GM12878 (cell line): ENCODE results near the gene CNTN2. TPM values are rescaled to one million over a fixed set of nuclear protein-coding genes. Genes with fewer than 3 reads are reported as not detected.

ENCODE experiments used
- ATAC-seq: fragments of 200-7000 bp; cut with Tn5 transposase; 3 replicates; pipeline ENCODE4 v1.9.1; 2020; ENCODE audit warnings: mild to moderate bottlenecking, moderate library complexity
- BruUV-seq: library from RNA; stranded (reverse); fragments of 400-500 nt; replicated peaks from 2 replicates; lab custom pipeline; 2021; lab: Mats Ljungman, UMichigan
- CTCF ChIA-PET: fragments of 300-600 bp; sonication (Branson Sonifier 250); formaldehyde crosslinking; extraction: SDS; loops from one replicate; lab custom pipeline; 2021; ENCODE audit warnings: inconsistent platforms; lab: Yijun Ruan, JAX
- POLR2A ChIA-PET: fragments of 350-600 bp; formaldehyde crosslinking; extraction: SDS; loops from one replicate; lab custom pipeline; 2021; ENCODE audit warnings: inconsistent platforms; lab: Charles Lee
- RAD21 ChIA-PET: fragments of 300-600 bp; sonication (Branson Sonifier 250); formaldehyde crosslinking; loops from one replicate; lab custom pipeline; 2023; ENCODE audit warnings: antibody characterized with exemption; ENCODE audit not compliant: unreplicated experiment; lab: Charles Lee
- SMC1A ChIA-PET: fragments of 300-600 bp; sonication (Branson Sonifier 250); formaldehyde crosslinking; loops from one replicate; lab custom pipeline; 2023; ENCODE audit not compliant: unreplicated experiment, uncharacterized antibody; lab: Charles Lee
- DNase-seq: peaks from one replicate; pipeline ENCODE4 v3.0.0-alpha.2; 2011; ENCODE audit warnings: low read depth, low spot score
- FAIRE-seq: peaks from 3 replicates; lab custom pipeline; 2011; peaks lifted over from hg19 to GRCh38; lab: Jason Lieb, UNC
- H2AFZ ChIP-seq: 2 replicates; pipeline ENCODE4 v1.6.0; 2011; ENCODE audit warnings: low read depth, low read length, control low read depth; ENCODE audit not compliant: control insufficient read depth
- H3K27ac ChIP-seq: 2 replicates; pipeline ENCODE4 v1.5.1; 2011; ENCODE audit warnings: control low read depth; ENCODE audit not compliant: control insufficient read depth, insufficient read depth
- H3K27me3 ChIP-seq, 2 experiments: replicated peaks in 1 of 2; 2 replicates each; pipeline versions ENCODE4 v1.6.0 to v1.6.1; 2011; ENCODE audit warnings: low read length in 1 of 2; ENCODE audit not compliant: control insufficient read depth in 2 of 2, insufficient read depth in 2 of 2
- H3K36me3 ChIP-seq, 2 experiments: 2 replicates each; pipeline ENCODE4 v1.5.1; 2011; ENCODE audit warnings: low read length in 1 of 2; ENCODE audit not compliant: control insufficient read depth in 2 of 2, insufficient read depth in 2 of 2
- H3K4me1 ChIP-seq: 2 replicates; pipeline ENCODE4 v1.6.1; 2011; ENCODE audit warnings: mild to moderate bottlenecking, low read length, moderate library complexity, mixed read lengths; ENCODE audit not compliant: control insufficient read depth, insufficient read depth
- H3K4me2 ChIP-seq: 2 replicates; pipeline ENCODE4 v1.6.0; 2011; ENCODE audit warnings: control low read depth; ENCODE audit not compliant: control insufficient read depth, insufficient read depth
- H3K4me3 ChIP-seq: fragments of 200-600 bp; sonication (generic); 2 replicates; pipeline ENCODE4 v1.5.1; 2016
- H3K79me2 ChIP-seq: 2 replicates; pipeline ENCODE4 v1.6.0; 2011; ENCODE audit warnings: low read length; ENCODE audit not compliant: control insufficient read depth, insufficient read depth
- H3K9ac ChIP-seq: 2 replicates; pipeline ENCODE4 v1.8.0; 2011; ENCODE audit warnings: low read length, control low read depth, mixed read lengths; ENCODE audit not compliant: control insufficient read depth, insufficient read depth
- H3K9me3 ChIP-seq: replicated peaks from 3 replicates; pipeline ENCODE4 v1.5.1; 2011; ENCODE audit warnings: mild to moderate bottlenecking, low read length; ENCODE audit not compliant: control insufficient read depth, insufficient read depth
- H4K20me1 ChIP-seq: 2 replicates; pipeline ENCODE4 v1.6.0; 2011; ENCODE audit not compliant: control insufficient read depth, insufficient read depth
- BACH1 ChIP-seq: fragments of 450-650 bp; IDR thresholded peaks from 2 replicates; pipeline ENCODE4 v1.6.1; 2017; ENCODE audit warnings: mild to moderate bottlenecking, borderline replicate concordance
- REST ChIP-seq: IDR thresholded peaks from 2 replicates; pipeline ENCODE4 v1.6.1; 2012; ENCODE audit warnings: mild to moderate bottlenecking, low read depth, low read length
- WGBS: methylation state at CpG from one replicate; pipeline ENCODE4 v1.1.6; 2016; ENCODE audit warnings: low lambda C conversion rate; ENCODE audit not compliant: insufficient replicate concordance, insufficient coverage; ENCODE audit errors: missing lambda C conversion rate; 5-methylcytosine and 5-hydroxymethylcytosine counted together
- in situ Hi-C: fragments of 300-500 bp; cut with MboI; formaldehyde crosslinking; loops from 9 replicates; pipeline ENCODE4 v1.14.3; 2018; ENCODE audit warnings: mixed read lengths
- intact Hi-C: fragments of 100-400 bp; cut with micrococcal nuclease; formaldehyde crosslinking; loops from one replicate; pipeline ENCODE4 v1.14.2; 2022; ENCODE audit not compliant: unreplicated experiment
- polyA plus RNA-seq, 11 experiments: library from polyadenylated mRNA; depleted of rRNA in 4 of 11; unstranded in 6 of 11; stranded (reverse) in 5 of 11; fragments of >200 nt; fragmentation: Nextera tagmentation in 4 of 11; fragmentation: Illumina TruSeq in 1 of 11; extraction: Ambion mirVana in 4 of 11; extraction: Trizol in 1 of 11; gene quantifications; 1 replicate in 1 of 11; 2 replicates in 10 of 11; pipeline versions ENCODE4 v1.2.1 to v1.2.3, GENCODE V29; 2011 to 2016; ENCODE audit warnings: inconsistent platforms in 2 of 11, missing spikeins in 2 of 11, low read depth in 1 of 11
- total RNA-seq, 4 experiments: library from RNA; depleted of rRNA in 3 of 4; stranded (reverse); fragments of >200 nt in 3 of 4; fragmentation: Illumina TruSeq in 1 of 4; extraction: Trizol in 1 of 4; gene quantifications; 2 replicates each; pipeline versions ENCODE4 v1.2.1 to v1.2.3, GENCODE V29; 2013 to 2021
- TF ChIP-seq, protein P1 (sequence below): IDR thresholded peaks from 2 replicates; pipeline ENCODE4 v1.6.1; 2011; ENCODE audit warnings: low read depth, mild to moderate bottlenecking, low read length, moderate library complexity, borderline replicate concordance; ENCODE audit errors: extremely low read depth

Gene CNTN2
- total and polyA plus RNA-seq, 10 of the 15 experiments (the other 5 are each of a cell fraction or from before 2014, with no cell fraction given), result 0.03 TPM; not detected in 9

GRCh38 chr1:205044741-205045140 lies 1.7 kb downstream of the CNTN2 start:
- RAD21 ChIA-PET, result no interaction called here
- TF ChIP-seq, protein P1, sequence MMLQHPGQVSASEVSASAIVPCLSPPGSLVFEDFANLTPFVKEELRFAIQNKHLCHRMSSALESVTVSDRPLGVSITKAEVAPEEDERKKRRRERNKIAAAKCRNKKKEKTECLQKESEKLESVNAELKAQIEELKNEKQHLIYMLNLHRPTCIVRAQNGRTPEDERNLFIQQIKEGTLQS, result no peak
- TF ChIP-seq REST, result peak; percentile 54; the same call in 1 of the 2 replicates
- no peak for TF ChIP-seq BACH1
- TF ChIP-seq, all 136 proteins: peak for 1
- Histone ChIP-seq H3K36me3 (no peaks in the 10 kb centered on the region), H2AFZ (no peak overlapping the region), H3K4me3 (no peak overlapping the region), H4K20me1 (no peaks in the 10 kb centered on the region), H3K27ac (no peak overlapping the region), H3K9me3 (no peaks in the 10 kb centered on the region), H3K9ac (no peak overlapping the region), H3K79me2 (no peaks in the 10 kb centered on the region), H3K4me1 (no peaks in the 10 kb centered on the region), H3K27me3 (peaks cover 0 to 15% of the 10 kb centered on the region in 2 experiments), H3K4me2 (no peak overlapping the region)
- CTCF ChIA-PET, result no interaction called here
- no peak for FAIRE-seq
- no peak for ATAC-seq
- SMC1A ChIA-PET, result no interaction called here
- intact Hi-C loops (no loop called here), in situ Hi-C loops (no loop called here)
- POLR2A ChIA-PET, result no interaction called here
- no TSS peak for BruUV-seq
- no peak for DNase-seq
- WGBS, result 16% methylated on average over 5 of the region's 5 CpGs
